MM.1S (cell line): ENCODE results near the gene UGT2B15.

ENCODE experiments used
- EZH2 ChIP-seq: fragments of 300-600 bp; sonication (generic); optimal IDR thresholded peaks from 2 replicates; pipeline ENCODE3; 2017; ENCODE audit warnings: low read depth, mild to moderate bottlenecking, antibody characterized with exemption, low read length, mixed read lengths
- EZH2phosphoT487 ChIP-seq: fragments of 300-600 bp; sonication (generic); IDR thresholded peaks from 2 replicates; pipeline ENCODE4 v1.6.1; 2018; ENCODE audit warnings: antibody characterized with exemption, low read length
- TF ChIP-seq, protein P1 (sequence below): fragments of 300-600 bp; sonication (generic); IDR thresholded peaks from 2 replicates; pipeline ENCODE4 v1.5.1; 2016; ENCODE audit warnings: antibody characterized with exemption, low read length, mixed read lengths

DNA sequence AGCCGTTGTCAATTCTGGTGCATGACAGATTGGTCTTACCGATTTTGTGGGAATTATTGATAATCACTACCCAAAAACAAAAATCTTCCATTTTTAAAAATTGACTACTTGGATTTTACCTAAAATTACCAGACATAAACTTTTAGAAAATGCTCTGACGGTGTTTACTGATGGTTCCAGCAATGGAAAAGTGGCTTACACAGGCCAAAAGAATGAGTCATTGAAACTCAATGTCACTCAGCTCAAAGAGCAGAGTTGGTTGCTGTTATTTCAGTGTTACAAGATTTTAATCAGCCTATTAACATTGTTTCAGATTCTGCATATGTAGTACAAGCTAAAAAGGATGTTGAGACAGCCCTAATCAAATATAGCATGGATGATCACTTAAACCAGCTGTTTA lies 71.3 kb downstream of the UGT2B15 start:
- TF ChIP-seq EZH2phosphoT487 (no peak), EZH2 (no peak)
- TF ChIP-seq, protein P1, sequence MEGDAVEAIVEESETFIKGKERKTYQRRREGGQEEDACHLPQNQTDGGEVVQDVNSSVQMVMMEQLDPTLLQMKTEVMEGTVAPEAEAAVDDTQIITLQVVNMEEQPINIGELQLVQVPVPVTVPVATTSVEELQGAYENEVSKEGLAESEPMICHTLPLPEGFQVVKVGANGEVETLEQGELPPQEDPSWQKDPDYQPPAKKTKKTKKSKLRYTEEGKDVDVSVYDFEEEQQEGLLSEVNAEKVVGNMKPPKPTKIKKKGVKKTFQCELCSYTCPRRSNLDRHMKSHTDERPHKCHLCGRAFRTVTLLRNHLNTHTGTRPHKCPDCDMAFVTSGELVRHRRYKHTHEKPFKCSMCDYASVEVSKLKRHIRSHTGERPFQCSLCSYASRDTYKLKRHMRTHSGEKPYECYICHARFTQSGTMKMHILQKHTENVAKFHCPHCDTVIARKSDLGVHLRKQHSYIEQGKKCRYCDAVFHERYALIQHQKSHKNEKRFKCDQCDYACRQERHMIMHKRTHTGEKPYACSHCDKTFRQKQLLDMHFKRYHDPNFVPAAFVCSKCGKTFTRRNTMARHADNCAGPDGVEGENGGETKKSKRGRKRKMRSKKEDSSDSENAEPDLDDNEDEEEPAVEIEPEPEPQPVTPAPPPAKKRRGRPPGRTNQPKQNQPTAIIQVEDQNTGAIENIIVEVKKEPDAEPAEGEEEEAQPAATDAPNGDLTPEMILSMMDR, result no peak
